ENCODE data around the gene PAK4.
"Not testable (repeated sequence)": the region's sequence is repeated elsewhere in the genome, so short reads cannot be mapped to it uniquely, and the experiment has no call there.

The PAK4 gene

DNA sequence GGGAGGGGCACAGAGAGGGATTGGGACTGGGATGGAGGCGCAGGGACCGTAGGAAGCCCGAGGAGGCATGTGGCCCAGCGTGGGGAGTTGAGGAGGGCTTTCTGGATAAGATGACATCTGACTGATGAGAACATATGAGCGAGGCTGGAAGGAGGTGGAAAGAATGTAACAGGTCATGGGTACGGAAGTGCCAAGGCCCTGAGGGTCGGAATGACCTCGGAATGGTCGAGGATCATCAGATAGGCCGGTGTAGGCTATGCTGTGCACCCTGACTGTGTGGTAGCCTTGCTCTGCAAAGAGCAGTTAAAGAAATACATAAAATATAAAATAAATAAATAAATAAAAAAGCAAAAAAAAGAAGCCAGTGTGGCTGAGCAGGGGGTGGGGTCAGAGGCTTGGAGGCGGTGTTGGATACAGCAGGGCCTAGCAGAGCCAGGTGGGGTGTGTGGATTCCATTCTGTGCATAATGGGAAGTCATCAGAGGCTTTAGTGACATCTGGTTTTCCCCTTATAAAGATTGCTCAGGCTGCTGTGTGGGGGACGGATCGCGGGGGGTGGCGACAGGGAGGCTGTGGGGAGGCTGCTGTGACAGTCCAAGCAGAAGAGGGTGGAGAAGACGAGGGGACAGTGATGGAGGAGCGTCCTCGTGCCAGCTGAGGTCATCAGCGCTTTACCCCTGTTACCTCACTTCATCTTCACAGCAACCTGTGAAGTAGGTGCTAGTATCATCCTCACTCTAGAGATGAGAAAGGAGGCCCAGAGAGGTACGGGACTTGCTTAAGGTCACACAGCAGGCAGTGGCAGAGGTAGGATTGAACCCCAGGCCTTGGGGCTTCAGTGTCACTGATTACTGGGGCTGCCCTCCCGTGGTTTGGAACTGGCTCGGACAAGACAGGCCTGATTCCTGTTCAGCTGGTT lies 5.0 kb downstream of the PAK4 start:
- DNase-seq (ENCODE audit: low read depth in 2 of 2): no peak

DNA sequence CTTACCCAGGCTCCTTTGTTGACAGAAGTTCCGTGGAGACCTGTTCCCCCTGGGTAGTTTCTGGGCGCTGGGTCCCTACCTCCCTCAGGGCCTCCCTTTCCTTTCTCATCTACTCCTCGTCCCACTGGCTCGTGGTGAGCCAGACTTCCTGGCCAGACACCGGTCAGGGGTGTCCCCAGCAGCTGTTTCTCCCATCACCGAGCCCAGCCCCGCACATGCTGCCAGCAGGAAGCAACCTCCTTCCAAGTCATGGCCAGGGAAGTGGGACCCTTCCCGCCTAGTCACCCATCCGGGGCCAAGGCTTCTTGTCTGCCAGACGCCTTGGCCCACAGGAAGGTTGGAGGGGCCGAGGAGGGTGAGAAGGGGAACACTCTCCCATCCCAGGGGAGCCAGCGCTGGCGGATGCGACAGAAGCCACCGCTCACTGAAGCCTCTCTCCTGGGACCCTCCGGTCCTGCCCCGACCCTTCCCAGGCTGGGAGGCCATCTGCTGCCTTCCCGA lies 5.7 kb downstream of the PAK4 start:
- no peak for DNase-seq (ENCODE audit: low read depth in 2 of 2)

DNA sequence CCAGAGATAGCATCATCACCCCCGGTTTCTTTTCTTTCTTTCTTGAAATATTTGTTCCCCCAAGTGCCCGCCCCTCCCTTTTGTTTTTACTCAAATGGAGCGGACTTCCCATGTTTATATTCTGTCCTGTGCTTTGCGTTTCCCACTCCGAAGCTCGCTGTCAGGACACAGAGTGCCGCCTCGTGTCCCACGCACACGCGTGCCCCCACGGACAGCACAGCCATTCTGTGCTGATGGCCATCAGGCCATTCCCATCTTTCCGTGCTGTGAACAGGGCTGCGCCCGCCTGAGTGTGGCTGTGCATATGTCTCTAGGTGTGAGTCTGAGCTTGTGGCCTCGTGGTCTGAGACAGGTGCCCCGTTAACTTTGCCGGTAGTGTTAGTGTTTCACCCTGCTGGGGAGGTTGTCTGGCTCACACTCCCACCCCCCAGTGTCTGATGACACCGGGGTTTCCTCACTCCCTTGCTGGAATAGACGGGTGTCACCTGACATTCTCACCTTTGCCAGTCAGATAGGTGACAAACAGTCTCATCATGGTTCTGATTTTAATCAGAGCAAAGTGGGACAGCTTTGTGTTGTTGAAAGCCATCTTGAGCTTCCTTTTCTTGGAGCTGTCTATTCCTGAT lies 6.9 kb downstream of the PAK4 start:
- no peak for DNase-seq (ENCODE audit: low read depth in 2 of 2)

DNA sequence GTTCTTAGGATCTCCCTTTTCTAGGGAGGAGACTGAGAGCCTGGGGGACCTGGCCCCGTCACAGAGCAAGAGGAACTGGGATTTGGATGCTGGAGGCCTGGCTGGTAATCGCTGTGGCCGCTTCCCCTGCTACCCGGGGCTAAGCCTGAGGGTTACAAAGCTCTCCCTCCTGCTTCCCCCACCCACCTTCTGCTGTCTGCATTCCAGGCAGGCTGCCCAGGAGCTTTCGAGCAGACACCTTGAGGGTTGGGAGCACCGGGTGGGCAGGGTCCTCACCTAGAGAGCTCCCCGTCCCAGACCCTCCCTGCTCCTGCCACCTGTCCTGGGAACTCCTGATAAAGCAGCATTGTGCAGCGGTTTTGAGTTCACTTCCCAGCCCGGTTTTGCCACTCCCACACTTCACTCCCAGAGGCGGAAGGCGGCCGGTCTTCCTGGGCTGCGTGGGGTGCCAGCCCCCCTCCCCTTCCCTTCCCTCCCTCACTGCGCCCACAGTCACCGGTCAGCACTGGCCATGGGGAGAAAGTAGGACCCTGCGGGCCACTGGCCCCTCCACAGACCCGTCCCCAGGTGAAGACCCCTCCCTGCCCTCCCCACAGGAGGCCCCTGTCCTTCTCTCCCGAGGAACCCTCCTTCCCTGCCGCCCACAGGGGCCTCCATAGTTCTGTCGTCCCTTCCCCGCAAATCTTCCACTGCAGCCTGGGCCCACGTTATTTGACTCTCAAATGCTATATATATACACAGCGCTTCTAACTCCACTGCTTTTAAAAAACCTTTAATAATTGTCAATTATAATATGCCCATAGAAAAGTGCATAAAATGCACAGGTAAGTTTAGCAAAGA lies 8.1 kb downstream of the PAK4 start:
- no peak for DNase-seq (ENCODE audit: low read depth in 2 of 2)

DNA sequence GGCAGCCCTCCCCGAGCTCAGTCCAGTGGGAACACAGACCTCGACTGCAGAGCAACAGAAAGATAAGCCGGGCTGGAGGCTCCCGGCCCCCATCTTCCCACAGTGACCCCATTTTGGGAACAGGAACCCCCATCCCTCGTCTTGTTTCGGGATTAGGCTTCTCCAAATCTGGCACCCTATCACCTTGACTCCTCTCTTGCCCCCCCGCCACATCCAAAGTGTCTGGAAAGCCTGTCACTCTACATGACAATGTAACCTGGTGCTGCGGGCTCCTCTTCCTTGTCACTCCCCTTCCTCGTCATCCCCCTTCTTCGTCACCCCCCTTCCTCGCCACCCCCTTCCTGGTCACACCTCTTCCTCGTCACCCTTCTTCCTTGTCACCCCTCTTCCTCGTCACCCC lies 10.1 kb downstream of the PAK4 start:
- no peak for DNase-seq (ENCODE audit: low read depth in 2 of 2)

DNA sequence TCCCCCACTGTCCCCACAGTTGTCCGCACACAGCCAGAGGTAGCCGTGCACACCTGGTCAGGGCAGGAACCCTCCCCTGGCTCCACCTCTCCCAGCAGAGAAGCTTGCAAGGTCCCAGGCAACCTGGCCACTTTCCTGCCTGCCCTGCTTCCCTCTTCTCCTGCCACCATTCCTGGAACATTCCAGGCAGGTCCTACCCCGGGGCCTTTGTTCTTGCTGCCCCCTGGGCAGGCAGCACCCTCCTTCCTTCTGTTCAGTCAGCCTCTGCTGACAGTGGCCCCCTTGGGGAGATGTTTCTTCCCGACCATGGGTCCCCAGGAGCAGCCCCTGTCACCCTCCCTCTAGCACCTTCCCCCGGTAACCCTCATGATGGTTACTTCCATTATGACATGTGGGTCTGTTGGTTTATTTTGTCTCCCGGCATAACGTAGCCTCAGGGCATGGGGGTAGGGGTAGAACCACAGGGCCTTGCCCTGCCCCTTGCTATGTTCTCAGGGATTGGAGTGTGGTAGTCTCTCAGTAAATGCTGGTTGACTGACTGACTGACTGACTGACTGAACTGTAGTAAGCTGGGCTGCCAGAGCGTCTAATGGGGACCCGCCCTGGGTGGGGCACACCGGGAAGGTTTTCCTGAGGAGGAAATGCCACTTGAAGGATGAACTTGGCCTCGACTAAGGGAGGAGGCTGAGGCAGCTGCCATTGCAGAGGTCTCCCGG lies 10.8 kb downstream of the PAK4 start:
- DNase-seq (ENCODE audit: low read depth in 2 of 2): no peak

DNA sequence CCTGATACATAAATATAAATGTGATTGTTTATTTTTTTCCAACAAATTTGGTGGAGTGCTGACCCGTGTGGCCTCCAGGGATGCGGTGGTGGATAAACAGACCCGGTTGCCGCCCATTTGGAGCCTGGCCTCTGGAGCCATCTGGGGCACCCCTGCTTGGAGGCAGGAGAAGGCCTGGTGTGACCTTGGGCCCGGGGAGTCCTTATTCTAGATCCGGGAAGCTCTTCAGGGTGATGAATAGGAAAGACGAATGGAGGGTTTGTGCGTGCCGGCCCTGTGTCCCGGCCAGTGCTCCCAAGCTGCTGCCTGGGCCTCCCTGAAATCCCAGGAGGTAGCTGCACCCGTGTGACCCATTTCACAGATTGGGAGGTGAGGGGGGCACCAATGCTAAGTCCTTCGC lies 11.5 kb downstream of the PAK4 start:
- DNase-seq (ENCODE audit: low read depth in 2 of 2): no peak

DNA sequence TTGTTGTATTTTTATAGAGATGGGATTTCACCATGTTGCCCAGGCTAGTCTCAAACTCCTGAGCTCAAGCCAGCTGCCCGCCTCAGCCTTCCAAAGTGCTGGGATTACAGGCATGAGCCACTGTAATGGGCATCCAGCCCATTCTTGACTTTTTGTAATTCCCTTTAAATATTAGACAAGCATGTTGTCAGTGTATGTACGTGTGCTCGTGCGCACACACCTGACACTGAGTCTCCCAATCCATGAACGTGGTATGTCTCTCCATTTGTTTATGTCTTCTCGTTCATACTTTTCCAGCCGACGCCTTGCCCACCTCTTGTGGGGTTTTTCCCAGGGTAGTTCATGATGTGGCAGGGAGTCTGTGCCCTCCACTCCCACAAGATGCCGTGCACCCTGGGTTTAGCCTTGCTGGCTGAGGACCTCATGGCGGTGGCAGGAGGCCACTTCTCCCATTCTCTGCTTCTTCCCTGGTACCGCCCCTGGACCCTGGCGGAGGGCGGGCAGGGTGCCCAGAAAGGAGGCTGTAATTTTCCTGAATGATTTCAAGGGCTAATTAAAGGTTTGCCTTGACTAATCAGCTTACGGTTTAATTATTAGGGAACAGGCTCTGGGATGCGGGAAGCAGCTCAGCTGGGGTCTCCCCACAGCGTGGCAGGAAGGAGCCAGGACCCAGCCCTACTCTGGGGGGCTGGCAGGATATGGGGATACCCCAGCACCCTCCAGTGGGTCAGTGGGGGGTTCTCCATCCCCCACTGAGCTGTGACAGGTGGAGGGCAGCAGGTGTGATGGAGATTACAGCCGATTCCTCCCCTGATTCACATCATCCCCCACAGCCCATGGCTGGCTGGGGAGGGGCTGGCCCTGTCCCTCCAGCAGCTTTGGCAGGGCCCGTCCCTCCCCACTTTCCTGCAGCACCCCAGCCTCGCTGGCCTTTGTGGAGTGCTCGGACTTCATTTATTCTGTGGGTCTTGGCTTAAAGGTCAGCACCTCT lies 12.9 kb downstream of the PAK4 start:
- no peak for DNase-seq (ENCODE audit: low read depth in 2 of 2)

DNA sequence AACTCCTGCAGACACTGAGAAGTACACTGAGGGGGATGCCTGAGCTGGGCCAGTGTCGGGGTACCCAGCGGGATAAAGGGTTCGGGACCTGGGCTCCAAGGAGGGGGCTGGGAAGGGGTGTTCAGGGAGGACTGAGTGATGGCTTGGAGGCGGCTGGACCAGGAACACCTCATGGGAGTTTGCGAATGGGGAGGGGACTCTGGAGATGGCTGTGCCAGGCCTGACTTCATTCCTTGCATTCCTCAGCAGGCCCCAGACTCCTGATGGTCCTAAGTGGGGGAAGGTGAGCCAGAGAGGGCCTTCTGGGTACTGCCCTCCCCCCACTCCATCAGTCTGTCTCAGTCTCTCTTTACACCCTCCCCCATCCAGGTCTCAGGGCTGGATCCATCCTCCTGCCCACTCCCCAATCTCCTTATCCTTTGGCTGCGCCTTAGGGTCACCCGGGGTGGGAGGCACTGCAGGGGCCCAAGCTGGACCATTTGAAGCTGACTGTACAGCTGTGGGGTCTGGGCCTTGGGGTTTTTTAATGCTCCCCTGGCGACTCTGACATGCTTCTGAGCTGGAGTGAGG lies 13.8 kb downstream of the PAK4 start:
- no peak for DNase-seq (ENCODE audit: low read depth in 2 of 2)

DNA sequence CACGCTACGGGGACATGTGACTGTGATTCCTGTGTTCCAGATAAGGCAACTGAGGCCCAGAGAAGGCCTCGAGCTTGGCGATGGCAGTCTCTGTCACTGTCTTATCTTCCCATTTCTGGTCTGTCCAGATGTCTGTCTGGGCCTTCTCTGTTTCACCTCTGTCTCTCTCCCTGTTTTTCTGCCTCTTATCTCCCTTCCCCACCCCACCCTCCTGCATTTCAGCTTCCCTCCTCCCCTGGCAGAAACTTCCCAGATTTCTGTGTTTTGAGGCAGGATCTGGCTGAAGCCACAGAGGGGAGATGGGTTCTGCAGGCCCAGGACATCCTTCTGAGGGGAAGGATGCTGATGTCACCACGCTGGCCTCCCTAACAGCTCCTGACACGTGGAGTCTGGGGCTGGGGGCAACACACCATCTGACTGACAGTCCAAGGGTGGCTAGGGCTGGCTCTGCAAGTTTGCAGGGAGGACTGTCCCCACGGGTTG lies 14.4 kb downstream of the PAK4 start:
- DNase-seq (ENCODE audit: low read depth in 2 of 2): no peak

DNA sequence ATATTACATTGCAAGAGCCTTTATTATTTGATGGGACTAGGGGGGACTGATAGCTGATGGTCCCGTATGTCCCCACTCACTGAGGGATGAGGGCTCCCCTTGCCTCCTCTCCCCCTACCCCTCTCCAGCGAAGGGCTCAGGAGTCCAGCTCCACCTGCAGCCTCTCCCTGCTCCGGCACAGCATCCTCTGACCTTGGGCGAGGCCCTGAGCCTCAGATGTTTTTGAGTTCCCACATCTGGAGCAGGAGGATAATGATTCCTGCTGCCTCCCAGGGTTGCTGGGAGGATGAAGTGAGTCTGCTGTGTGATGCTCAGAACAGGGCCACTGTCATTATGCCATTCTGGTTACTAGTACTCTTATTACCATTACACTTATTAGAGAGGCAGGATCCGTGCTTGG lies 15.0 kb downstream of the PAK4 start:
- DNase-seq (ENCODE audit: low read depth in 2 of 2): no peak

DNA sequence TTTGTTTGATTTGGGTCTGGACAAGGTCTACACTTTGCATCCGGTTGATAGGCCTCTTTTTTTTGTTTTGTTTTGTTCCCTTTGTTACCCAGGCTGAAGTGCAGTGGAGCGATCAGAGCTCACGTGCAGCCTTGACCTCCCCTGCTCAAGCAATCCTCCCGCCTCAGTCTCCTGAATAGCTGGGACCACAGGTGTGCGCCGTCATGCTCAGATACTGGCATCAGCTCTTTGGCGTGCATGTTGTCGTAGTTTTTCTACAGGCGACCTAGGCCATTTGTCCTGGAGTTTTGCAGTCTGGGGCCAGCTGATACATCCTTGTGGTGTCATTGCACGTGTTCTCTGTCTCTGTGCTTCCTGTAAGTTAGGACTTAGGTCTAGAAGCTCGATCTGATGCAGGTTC lies 16.3 kb downstream of the PAK4 start:
- no peak for DNase-seq (ENCODE audit: low read depth in 2 of 2)

DNA sequence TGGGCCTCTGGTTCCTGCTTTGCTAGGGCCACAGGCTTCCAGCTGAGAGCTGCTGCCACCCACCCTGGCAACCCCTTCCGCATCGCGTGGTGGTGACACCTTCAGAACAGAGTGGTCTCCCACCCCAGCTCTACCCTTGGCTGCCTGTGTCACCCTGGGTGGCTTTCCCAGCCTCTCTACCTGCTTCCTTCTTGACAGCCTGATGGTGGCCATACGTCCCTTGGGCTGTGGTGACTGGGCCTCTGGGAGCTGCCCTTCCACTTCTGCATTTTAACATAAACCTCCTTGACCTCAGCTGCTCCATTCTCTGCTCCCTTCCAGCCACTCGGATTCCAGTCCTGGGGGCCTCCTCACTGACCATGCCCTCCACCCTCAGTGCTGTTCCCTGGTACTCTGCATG lies 17.0 kb downstream of the PAK4 start:
- DNase-seq (ENCODE audit: low read depth in 2 of 2): no peak

DNA sequence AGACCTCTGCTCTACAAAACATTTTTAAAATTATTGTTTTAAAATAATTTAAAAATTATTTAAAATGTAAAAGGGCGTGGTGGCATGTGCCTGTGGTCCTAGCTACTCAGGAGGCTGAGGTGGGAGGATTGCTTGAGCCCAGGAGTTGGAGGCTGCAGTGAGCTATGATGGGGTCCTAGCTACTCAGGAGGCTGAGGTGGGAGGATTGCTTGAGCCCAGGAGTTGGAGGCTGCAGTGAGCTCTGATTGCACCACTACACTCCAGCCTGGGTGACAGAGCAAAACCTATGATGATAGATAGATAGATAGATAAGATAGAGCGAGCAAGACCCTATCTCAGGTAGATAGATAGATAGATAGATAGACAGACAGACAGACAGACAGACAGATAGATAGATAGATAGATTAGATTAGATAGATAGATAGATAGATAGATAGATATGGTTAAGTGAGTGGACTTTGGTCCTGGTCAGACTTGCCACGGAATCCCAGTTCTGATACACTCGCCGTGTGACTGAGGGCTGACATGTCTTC lies 18.2 kb downstream of the PAK4 start:
- not testable (repeated sequence) for DNase-seq (ENCODE audit: low read depth in 2 of 2)

DNA sequence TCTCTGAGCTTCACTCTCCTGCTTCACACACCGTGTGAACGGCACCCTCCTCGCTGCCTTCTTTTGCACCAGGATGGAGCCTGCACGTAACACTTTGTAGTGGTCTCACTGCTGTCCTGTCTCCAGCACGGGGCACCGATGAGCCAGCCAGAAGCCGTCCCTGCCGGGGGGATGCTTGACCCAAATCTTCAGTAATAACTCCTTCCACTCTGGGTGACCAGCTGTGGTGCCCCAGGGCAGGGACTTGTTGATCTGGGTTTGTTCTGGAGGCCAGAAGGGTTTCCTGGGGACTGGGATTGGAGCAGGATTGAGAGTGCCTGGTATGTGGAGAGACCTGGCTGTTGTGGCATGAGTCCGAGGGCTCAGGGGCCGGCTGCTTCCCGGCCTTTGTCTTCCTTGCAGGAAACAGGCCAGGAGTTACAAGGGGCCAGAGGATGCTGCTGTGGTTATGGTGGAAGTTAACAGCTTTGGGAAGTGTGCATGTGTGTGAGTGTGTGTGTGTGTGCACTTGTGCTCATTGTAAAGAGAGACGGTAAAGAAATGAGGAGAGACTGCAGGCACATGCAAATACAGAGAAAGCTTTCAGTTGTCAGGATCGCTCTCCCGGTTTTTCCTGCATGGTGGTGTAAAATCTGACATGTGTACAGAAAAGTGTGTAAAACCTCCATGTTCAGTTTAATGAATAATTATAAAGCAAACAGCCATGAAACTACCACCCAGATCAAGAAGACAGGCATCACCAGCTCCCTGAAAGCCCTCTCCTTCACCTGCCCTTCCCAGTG lies 18.9 kb downstream of the PAK4 start:
- DNase-seq (ENCODE audit: low read depth in 2 of 2): no peak

DNA sequence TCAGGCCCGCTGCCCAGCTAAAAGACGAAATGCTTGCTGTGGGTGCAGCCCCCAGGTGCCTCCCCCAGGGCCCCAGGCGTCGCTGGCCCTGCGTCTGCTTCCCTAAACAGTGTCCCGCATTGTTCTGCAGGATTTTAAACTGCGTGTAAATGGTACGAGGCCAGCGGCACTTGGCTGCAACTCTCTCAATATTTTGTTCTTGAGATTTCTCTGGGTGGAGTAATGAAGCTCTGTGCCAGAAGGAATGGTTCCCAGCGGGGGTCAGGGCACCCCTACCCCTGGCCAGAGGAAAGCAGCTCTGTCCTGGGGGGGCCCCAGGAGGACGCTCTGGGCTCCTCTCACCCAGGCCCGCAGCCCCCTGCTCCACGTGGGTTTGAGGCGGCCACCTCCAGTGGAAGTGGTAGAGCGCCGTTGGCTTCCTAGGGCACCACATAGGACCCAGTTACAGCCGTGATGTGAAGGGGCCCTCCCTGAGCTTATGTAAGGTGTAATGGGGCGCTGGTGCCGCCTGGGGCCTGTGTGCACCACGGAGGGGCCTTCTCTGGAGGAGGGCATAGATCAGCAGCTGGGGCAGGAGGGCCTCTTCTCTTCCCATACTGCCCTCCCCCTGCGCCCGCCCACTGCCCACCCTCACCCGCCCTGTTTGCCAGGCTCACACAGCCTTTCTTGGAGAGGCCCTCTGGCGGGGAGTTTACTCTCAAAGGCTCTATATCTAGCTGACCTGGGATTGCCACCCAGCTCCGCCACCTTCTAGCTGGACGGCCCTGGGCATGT lies 19.8 kb downstream of the PAK4 start:
- no peak for DNase-seq (ENCODE audit: low read depth in 2 of 2)

DNA sequence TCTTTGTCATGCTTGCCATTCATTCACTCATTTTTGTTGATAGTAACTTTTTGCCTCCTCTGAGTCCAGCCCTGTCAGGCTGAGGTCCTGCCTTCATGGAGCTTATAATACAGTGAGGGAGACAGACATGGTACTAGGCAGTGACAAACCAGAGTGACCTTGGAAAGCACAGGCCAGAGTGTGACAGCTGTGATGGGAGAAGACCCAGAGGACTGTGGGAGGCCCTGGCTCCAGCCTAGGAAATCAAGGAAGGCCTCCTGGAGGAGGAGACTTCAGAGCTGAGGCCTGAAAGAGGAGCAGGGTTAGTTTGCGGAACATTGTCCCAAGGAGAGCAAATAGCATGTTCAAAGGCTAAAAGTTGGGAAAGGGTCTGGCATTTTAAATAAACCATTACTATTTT lies 20.5 kb downstream of the PAK4 start:
- no peak for DNase-seq (ENCODE audit: low read depth in 2 of 2)
